SK-MEL-5 (cell line): Measurements from ENCODE around the gene TMEM203. TPM values are rescaled to one million over a fixed set of nuclear protein-coding genes. Genes with fewer than 3 reads are reported as not detected.

Source experiments
- DNase-seq: peaks from one replicate; pipeline ENCODE4 v3.0.0-alpha.2; 2016; ENCODE audit warnings: low read depth, low spot score
- in situ Hi-C: cut with HindIII; loops from 2 replicates; pipeline ENCODE4 v1.10.0; 2016; ENCODE audit warnings: low sequenced_read_pairs, high pct_unique_total_duplicates, low pct_unique_long_range_greater_than_20kb
- small RNA-seq, 2 experiments: library from RNA; depleted of rRNA; stranded (forward); fragments of <200 nt; gene quantifications; one replicate each; pipeline ENCODE3, GENCODE V24; 2014
- total RNA-seq: library from RNA; depleted of rRNA; stranded (reverse); fragments of >200 nt; shearing (Covaris generic); gene quantifications from 2 replicates; pipeline ENCODE4 v1.2.3, GENCODE V29; 2014; rRNA removed

TMEM203 gene
- total RNA-seq, 1 experiment from 2014 or later = 38.3 TPM

GRCh38 chr9:137156567-137157375, 48.7 kb downstream of the TMEM203 start:
- in situ Hi-C loops = no loop called here
- peak; percentile 44 for DNase-seq

Small RNAs within 50 kb of the gene (small RNA-seq; reads per million reads assigned to genes)
- 0 reads per million in 2 experiments for gene MIR3621

Other genes starting within 250 kb of the TMEM203 start
- gene PTGDS, start 228.1 kb downstream of the TMEM203 start, total RNA-seq = not detected in 2 replicates
- gene LCNL1, start 222.7 kb downstream of the TMEM203 start, total RNA-seq = not detected in 2 replicates
- 31.7 and 46.0 TPM in 2 replicates for gene PAXX, start 213.2 kb downstream of the TMEM203 start, total RNA-seq
- gene CLIC3, start 209.1 kb downstream of the TMEM203 start, total RNA-seq = not detected in 2 replicates
- 8.6 and 9.5 TPM in 2 replicates for gene ABCA2, start 177.4 kb downstream of the TMEM203 start, total RNA-seq
- gene FUT7, start 173.6 kb downstream of the TMEM203 start, total RNA-seq = not detected in 2 replicates
- gene NPDC1, start 159.5 kb downstream of the TMEM203 start, total RNA-seq = 2.2 and 3.5 TPM in 2 replicates
- not detected in 2 replicates for gene ENTPD2, start 151.6 kb downstream of the TMEM203 start, total RNA-seq
- gene SAPCD2, start 135.1 kb downstream of the TMEM203 start, total RNA-seq = 8.1 and 8.7 TPM in 2 replicates
- 22.5 and 23.4 TPM in 2 replicates for gene UAP1L1, start 128.1 kb downstream of the TMEM203 start, total RNA-seq
- 84.8 and 85.2 TPM in 2 replicates for gene MAN1B1, start 118.7 kb downstream of the TMEM203 start, total RNA-seq
- gene DPP7, start 90.9 kb downstream of the TMEM203 start, total RNA-seq = 171 and 178 TPM in 2 replicates
- gene GRIN1, start 66.5 kb downstream of the TMEM203 start, total RNA-seq = 0.05 TPM in 1 of 2 replicates, not detected in the other
- gene LRRC26, start 35.6 kb downstream of the TMEM203 start, total RNA-seq = 0.40 TPM in 1 of 2 replicates, not detected in the other
- gene TMEM210, start 33.6 kb downstream of the TMEM203 start, total RNA-seq = not detected in 2 replicates
- gene ANAPC2, start 17.1 kb downstream of the TMEM203 start, total RNA-seq = 9.0 and 12.0 TPM in 2 replicates
- 59.2 and 60.9 TPM in 2 replicates for gene SSNA1, start 17.0 kb downstream of the TMEM203 start, total RNA-seq
- gene TPRN, start 4.9 kb downstream of the TMEM203 start, total RNA-seq = 8.6 and 9.3 TPM in 2 replicates
- 5.1 and 6.4 TPM in 2 replicates for gene NDOR1, start 52 bp upstream of the TMEM203 start, total RNA-seq
- not detected in 2 replicates for gene RNF208, start 16.6 kb upstream of the TMEM203 start, total RNA-seq
- 0.21 and 0.59 TPM in 2 replicates for gene CYSRT1, start 19.5 kb upstream of the TMEM203 start, total RNA-seq
- gene RNF224, start 21.9 kb upstream of the TMEM203 start, total RNA-seq = not detected in 2 replicates
- gene SLC34A3, start 25.3 kb upstream of the TMEM203 start, total RNA-seq = not detected in 2 replicates
- gene TUBB4B, start 35.6 kb upstream of the TMEM203 start, total RNA-seq = 66.1 and 81.2 TPM in 2 replicates
- not detected in 2 replicates for gene STPG3, start 45.6 kb upstream of the TMEM203 start, total RNA-seq
- 47.3 and 47.4 TPM in 2 replicates for gene NELFB, start 49.7 kb upstream of the TMEM203 start, total RNA-seq
- 0.03 and 0.13 TPM in 2 replicates for gene TOR4A, start 72.1 kb upstream of the TMEM203 start, total RNA-seq
- 0.50 and 0.67 TPM in 2 replicates for gene NRARP, start 96.6 kb upstream of the TMEM203 start, total RNA-seq
- gene EXD3, start 217.5 kb upstream of the TMEM203 start, total RNA-seq = 1.4 and 1.7 TPM in 2 replicates
- gene NOXA1, start 217.7 kb upstream of the TMEM203 start, total RNA-seq = 0.55 and 0.75 TPM in 2 replicates
- not detected in 2 replicates for gene ENTPD8, start 235.7 kb upstream of the TMEM203 start, total RNA-seq